Cardiac septum (tissue), 1 donor: ENCODE results near the gene CADM1. TPM values are rescaled to one million over a fixed set of nuclear protein-coding genes. Genes with fewer than 3 reads are reported as not detected.
"Not testable (repeated sequence)": the region's sequence is repeated elsewhere in the genome, so short reads cannot be mapped to it uniquely, and the experiment has no call there.

Experiments used
- DNase-seq: peaks from one replicate; pipeline ENCODE4 v3.0.0-alpha.2; 2020; ENCODE audit warnings: low spot score
- intact Hi-C: fragments of 100-400 bp; cut with DNase I; formaldehyde crosslinking; loops from one replicate; pipeline ENCODE4 v1.14.0; 2022
- total RNA-seq: library from RNA; stranded (reverse); fragmentation: NEBNext Ultra II Directional; extraction: Animal tissue kit (Norgen Biotek cat#: 25700); gene quantifications from one replicate; pipeline ENCODE4 v1.2.1, GENCODE V29; 2021
- donor health status: DM: no; HTN: no; CAD: no.

The CADM1 gene
- total RNA-seq, 1 donor from 2014 or later = 36.0 TPM

DNA sequence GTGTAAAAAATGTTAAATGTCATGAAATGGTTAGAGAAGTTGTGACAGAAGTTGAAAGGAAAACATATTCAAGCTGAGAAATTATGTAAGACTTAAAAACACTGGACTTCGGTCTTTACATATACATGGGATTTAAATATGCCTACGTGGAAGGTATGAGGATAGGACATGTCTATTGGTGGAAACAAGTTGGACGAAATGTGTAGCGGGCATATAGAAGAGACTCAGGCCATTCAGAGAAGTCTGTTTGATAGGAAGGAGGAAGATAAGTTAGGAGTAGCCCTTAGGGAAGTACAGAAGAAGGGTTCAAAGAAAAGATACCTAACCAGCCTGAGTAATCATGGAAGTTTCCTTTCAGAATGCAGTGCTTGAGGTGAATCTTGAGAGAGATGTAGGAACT lies 14.7 kb downstream of the CADM1 start:
- intact Hi-C loops = no loop called here
- DNase-seq = no peak

DNA sequence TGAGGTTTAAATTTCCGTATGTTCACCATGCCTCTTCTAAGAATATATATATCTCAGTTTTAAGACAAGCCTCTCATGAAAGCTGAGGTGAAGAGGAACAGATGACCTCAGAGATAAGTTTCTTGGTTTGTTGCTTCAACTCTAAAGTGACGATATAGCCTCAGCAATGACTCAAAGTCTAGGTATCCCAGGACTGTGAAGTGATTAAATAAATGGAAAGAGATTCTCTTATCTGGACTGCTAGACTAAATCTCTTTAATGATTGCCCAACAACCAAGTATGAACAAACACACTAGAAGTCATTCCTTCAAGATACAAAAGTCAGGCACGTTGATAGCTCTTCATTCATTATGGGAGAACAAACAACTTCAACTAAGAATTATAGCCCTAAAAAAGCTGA lies 15.3 kb downstream of the CADM1 start:
- intact Hi-C loops = no loop called here
- no peak for DNase-seq

DNA sequence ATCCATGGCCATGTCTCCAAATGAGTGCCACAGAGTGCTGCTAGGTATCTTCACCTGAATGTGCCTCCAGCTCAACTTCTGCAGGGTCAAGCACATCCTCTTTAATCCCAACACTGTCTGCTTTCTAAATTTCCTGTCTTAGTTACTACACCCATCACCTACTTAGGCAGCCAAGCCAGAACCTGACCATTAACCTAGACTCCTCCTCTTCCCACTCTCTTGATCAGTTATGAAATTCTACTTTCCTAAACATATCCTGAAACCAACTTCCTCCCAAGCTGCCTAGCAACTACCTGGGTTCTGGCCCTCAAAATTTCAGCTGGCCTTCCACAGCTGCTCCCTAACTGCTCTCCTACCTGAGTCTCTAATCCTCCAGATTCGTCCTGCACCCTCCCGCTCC lies 22.7 kb downstream of the CADM1 start:
- DNase-seq = no peak
- intact Hi-C loops = no loop called here

DNA sequence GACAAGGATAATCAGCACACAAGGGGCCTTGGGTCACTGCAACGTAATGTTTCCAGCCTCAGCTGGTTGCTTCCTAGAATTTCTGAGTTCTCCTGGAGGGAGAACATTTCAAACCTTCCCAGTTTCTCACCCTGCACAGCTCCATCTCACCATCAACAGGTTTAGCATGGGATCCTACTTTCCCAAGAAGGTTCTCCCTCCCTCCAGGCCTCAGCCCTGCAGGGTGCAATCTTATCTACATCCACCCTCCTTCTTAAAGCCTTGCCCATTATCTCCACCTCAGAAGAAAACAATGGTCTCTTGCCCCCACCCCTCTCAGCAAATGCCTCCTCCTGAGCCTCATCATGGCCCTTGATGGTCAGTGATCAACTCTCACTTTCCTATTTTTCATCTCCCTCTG lies 23.6 kb downstream of the CADM1 start:
- no peak for DNase-seq
- intact Hi-C loops = no loop called here

DNA sequence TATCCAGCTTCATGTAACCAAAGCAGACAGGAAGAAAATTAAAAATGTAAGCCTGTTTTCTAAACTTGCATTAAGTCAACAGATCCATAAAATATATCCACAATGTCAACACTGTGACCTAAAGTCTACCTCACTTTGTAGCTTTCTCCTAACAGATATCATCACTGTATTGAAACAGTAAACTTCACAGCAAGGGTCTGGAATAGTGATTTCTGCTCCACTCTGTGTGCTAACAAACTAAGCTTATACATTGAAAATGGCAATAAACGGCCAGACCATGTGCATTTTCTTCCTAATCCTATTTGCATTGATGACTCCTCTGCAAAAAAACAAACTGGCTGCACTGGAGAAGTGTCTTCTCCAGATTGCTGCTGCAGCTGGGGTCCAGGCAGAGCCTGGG lies 26.8 kb downstream of the CADM1 start:
- no peak for DNase-seq
- intact Hi-C loops = no loop called here

DNA sequence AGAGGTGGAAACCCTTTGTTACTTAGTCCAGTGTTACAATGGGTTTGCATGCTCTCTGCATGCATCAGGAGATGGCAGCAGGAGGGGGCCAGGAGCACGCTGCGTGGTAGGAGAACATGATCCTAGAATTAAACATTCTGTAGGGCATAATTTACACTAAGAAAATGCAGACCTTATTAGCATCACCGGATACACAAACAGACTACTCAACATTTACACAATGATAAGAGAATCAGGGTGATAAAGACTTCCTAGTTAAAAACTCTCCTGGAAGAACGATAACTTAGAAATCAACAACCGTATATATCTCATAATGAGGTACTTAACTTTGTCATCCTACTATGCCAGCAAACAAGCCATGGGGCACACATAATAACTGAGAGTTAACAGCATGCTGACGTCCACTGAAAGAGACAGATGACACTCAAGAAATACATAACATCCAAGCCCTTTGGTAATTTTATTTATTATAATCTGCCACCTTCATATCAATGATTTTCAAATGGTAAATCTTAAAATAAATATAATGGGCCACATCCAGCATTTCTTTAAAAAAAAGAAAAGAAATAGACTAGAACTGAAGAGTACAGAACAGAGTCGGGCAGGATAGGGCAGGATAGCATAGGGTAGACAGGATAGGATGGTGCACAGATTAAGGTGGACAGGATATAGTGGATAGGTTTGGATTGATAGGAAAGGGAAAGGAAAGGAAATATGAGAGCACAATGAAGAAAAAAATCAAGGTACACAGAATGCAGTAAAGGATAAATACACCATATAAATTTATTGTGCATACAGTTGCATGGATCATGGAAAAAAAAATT lies 27.5 kb downstream of the CADM1 start:
- intact Hi-C loops = no loop called here
- DNase-seq = no peak

DNA sequence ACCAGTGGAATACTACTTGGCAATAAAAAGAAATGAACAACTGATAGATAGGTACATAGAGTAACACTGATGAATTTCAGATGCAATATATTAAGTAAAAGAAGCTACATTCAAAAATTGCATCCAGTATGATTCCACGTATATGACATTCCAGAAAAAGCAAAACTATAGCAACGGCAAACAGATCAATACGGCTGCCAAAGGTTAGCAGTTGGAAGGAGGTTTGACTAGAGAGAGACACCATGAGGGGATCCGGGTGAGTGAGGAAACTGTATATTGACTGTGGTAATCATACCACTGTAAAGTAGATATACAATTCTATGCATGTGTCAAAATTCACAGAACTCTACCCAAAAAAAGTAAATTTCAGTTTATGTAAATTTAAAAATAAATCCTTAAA lies 28.7 kb downstream of the CADM1 start:
- DNase-seq = no peak
- intact Hi-C loops = no loop called here

DNA sequence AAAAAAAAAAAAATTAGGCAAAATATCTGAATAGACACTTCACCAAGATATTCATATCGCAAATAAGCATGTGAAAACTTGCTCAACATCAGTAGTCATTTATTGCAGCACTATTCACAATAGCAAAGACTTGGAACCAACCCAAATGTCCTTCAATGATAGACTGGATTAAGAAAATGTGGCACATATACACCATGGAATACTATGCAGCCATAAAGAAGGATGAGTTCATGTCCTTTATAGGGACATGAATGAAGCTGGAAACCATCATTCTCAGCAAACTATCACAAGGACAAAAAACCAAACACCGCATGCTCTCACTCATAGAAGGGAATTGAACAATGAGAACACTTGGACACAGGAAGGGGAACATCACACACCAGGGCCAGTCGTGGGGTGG lies 29.9 kb downstream of the CADM1 start:
- DNase-seq, intact Hi-C loops: not testable (repeated sequence)

DNA sequence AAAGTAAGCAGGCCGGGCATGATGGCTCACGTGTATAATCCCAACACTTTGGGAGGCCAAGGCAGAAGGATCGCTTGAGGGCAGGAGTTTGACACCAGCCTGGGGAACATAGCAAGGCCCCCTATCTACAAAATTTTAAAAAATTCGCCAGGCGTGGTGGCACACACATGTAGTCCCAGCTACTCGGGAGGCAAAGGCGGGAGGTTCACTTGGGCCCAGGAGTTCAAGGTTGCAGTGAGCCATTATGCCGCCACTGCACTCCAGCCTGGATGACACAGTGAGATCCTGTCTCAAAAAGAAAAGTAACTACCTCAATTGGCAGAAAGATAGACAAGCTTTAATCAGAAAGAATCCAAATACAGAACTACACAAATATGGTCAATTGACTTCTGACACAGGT lies 31.0 kb downstream of the CADM1 start:
- DNase-seq = no peak
- intact Hi-C loops = no loop called here

DNA sequence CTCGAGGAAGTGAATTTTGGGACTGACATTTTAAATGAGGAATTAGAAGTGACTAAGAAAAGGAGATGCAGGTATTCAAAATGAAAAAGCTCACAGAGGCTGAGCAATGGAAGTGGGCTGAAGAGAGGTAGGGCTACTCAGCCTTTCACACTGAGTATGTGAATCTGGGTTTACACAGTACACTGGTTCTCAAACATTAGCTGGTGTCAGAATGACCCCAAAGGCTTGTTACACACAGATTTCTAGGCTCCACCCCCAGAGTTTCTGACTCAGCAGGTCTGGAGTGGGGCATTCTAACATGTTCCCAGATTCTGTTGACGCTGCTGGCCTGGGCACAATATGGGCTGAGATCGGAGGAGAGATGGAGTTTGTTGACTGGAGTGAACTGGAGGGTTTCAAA lies 32.8 kb downstream of the CADM1 start:
- intact Hi-C loops = no loop called here
- DNase-seq = no peak

DNA sequence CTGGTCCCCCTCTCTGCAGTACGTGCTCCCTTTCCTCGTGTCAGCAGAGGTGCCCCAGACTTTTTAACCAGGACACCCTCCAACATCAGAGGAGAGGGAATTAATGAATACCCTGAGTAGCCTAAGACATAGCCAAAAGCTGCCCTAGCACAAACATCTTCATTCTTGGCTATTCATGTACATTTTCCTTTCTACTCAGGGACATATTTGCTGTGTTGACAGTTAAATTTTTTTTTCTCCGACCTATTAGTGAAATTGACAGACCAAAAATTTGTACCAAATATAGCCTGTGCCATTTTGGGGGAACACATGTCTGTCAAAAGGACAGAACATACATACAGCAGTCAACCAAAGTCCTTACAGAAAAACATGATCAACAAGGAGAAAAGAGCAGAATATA lies 33.3 kb downstream of the CADM1 start:
- intact Hi-C loops = no loop called here
- DNase-seq = no peak

DNA sequence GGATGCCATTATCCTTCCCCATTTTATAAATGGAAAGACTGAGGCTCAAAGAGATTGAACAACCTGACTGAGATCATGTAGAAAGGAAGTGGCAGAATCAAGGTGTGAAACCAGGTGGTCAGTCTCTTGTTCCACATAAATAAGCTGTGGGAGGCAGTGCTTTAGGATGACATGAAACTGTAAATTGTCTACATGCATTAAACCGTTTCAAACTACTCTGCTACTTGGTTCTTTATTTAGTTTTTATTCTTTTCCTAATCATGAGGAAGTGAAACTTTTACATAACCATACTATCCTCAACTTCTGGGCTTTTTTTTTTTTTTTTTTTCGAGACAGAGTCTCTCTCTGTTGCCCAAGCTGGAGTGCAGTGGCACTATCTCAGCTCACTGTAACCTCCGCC lies 34.9 kb downstream of the CADM1 start:
- no peak for DNase-seq
- intact Hi-C loops = loop anchor here (10.0 kb wide), 1 partner anchor 135 kb away; no protein-coding TSS in a partner anchor

DNA sequence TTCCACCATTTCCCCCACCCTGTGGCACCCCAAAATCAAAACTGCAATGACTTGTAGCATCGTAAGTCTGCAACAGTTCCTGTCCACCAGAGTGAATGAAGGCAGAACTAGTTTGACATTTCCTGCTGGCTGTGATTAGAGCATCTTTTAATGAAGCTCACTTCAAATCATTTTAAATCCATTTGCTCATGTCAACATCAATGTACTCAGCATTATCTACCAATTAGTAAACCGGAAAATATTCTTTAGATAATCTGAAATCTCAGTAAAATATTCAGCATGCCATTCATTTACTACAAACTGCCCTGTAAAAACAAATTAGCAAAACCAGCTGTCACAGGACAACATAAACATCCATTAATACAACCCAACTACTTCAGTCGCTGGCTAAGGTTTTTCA lies 38.1 kb downstream of the CADM1 start:
- intact Hi-C loops = loop anchor here (10.0 kb wide), 1 partner anchor 131 kb away; no protein-coding TSS in a partner anchor
- no peak for DNase-seq

DNA sequence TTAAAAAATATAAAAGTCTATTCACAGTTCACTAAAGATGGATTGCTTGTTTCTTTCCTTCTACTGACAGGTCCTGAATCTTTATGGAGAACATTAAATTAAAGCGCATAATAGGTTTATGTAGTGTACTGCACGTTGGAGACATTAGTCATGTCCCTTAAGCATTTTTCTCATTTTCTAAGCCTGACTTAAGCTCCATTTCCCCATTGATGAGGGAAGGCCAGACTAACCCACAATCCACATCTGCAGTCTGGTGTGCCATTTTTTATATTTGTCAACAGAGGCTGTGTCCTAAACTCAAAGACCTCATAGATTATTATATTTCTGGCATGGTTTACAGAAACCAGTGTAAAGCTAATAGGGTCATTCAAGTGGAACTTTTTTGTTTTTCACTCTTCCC lies 39.9 kb downstream of the CADM1 start:
- no peak for DNase-seq
- intact Hi-C loops = loop anchor here (10.0 kb wide), 1 partner anchor 129 kb away; no protein-coding TSS in a partner anchor

DNA sequence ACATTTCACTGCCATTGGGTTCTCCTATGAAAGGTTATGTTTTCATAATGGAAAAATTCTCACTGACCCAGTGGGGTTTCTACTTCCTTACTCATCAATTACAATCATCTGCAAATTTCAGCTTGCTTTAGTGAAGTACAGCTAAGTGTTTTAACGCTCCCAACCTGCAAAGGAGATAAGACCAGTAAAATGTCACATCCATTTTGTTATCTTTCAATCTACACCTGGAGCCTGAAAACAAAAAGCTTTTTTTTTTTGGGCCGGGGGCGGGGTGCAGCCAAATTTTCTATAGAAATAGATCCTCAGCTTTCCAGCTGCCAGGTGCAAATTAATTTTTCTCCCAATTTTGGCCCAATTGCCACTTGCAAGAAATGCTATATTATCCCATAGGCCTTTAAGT lies 40.6 kb downstream of the CADM1 start:
- intact Hi-C loops = loop anchor here (10.0 kb wide), 1 partner anchor 129 kb away; no protein-coding TSS in a partner anchor
- no peak for DNase-seq

DNA sequence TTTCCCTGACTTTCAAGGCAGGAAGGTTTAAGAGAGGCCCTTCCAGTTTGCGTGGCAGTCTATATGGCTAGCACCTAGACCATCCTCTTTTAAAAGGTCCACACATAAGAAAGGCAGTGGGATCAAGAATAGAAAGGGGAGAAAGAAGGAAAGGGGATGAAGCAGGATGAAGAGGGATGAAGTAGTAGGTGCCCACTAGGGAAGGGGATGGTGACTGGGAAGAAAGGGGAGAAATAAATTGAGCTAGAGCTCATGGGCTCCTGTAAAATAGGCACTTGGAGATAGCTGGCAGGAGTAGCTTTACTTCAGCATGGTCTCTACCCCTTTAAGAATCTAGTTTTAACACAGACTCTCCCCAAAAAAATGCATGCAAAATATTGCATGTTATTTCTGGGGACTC lies 41.5 kb downstream of the CADM1 start:
- intact Hi-C loops = loop anchor here (10.0 kb wide), 1 partner anchor 128 kb away; no protein-coding TSS in a partner anchor
- DNase-seq = no peak

DNA sequence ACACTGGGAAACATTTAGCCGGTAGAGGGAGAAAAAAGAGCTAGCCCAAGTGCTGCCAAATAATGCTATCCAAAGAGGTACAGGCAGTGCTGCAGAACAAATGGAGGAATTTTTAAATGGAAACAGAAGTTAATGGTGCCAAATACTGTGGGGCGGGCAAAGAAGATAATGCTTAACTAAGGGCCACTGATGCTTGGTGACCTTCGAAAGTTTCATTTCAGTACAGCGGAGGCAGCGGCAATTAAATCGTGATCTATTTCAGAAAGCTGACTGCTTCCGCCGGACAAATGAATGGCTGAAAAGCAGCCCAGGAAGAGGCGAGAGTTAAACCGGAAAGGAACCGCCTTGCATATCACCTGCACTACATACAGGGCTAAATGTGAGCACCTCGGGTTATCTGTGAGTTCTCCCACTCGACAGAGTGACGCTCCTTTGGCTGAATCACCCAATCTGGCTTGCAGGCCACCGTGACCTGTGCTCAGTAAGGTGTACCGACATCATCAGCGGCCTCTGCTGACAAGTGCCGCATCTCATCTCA lies 42.1 kb downstream of the CADM1 start:
- no peak for DNase-seq
- intact Hi-C loops = loop anchor here (10.0 kb wide), 1 partner anchor 127 kb away; no protein-coding TSS in a partner anchor

DNA sequence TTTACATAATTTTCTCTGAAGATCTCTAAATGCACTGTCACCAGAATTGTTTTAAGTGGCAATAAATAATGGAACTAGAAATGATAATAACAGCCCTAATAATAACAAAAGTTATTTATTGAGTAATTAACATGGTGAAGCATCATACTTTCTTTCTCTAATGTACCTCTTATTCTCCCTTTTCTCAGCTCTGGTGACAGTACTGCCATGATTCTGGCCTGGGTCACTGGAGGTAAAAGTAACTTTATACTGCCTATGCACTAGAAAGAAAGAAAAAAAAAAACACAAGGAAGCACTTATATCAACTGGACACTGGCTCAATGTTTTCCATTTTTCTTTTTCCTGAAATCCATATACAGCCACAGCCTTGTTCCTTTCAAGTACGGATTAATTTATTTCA lies 43.7 kb downstream of the CADM1 start:
- intact Hi-C loops = loop anchor here (10.0 kb wide), 1 partner anchor 126 kb away; no protein-coding TSS in a partner anchor

DNA sequence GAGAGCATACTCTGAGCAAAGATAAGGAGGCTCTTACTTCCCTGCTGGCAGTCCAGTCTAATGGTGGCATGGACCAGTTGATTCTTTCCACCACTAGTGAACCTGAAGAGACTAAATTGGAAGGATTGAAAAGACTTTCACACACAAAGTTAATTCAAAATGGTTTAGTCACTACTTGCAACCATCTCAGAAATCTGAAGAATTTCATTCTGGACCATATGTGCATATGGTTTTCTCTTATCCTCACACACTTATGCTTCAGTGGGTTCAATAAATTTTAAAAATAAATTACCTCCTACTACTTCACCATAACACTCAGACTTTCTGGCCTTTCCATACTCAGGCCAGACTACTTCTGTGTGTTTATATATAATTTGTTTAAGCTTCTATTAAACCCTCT lies 44.7 kb downstream of the CADM1 start:
- intact Hi-C loops = no loop called here
- no peak for DNase-seq

More for the DNA sequence above, 43.7 kb downstream of the CADM1 start:
- no peak for DNase-seq

DNA sequence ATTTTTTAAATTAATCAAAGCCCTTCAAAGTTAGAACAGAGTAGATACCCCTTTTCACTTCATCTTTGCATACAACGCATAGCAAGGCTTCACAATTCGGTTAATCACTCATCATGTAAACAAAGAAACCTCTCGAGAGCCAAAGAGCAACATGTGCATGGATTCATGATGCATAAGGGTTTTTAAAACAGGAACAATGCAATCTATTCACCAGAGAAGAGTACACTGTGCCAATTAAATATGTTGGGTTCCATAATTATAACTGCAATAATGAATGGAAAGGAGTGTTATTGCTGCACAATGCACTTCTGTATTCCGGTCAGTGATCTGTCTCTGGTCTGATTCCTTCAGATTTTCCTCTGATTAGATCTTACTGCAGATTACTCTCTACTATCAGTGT lies 45.3 kb downstream of the CADM1 start:
- DNase-seq = no peak
- intact Hi-C loops = no loop called here

DNA sequence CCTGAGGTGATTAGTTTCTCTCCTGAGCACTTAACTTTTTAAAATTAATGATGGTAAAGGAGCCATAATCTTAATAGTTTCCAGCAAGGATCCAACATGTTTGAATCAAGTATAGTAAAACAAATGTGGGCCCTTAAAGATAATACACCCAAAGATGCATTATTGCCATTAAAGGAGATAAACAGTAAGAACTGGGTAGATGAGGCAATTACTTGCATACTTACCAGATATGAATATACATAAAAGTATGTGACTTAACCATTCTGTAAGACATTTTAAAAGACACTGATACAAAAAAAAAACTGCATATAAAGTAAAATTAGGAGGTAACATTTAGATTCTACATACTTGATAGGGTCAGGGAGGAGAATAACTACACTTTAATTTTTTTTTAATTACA lies 48.2 kb downstream of the CADM1 start:
- DNase-seq = no peak
- intact Hi-C loops = no loop called here
